ENCODE measurements around the gene JARID2.
"Not testable (repeated sequence)": the region's sequence is repeated elsewhere in the genome, so short reads cannot be mapped to it uniquely, and the experiment has no call there.

The JARID2 gene

GRCh38 chr6:15316754-15317153 is 70.9 kb downstream of the JARID2 start:
- no peak for DNase-seq

GRCh38 chr6:15317251-15317650 is 71.4 kb downstream of the JARID2 start:
- DNase-seq: no peak

GRCh38 chr6:15317934-15318902 is 72.3 kb downstream of the JARID2 start:
- DNase-seq: peak; percentile 92

GRCh38 chr6:15319677-15320076 is 73.8 kb downstream of the JARID2 start:
- no peak for DNase-seq

GRCh38 chr6:15320693-15321092 is 74.8 kb downstream of the JARID2 start:
- DNase-seq: no peak

- DNase-seq: no peak
These were observed 76.3 kb downstream of the JARID2 start for GRCh38 chr6:15322184-15322583.

- DNase-seq: peak; percentile 80
These were observed 77.1 kb downstream of the JARID2 start for GRCh38 chr6:15322781-15323536.

- not testable (repeated sequence) for DNase-seq
These were observed 77.7 kb downstream of the JARID2 start for GRCh38 chr6:15323611-15324010.

GRCh38 chr6:15324427-15324985 is 78.6 kb downstream of the JARID2 start:
- no peak for DNase-seq

GRCh38 chr6:15325540-15325955 is 79.7 kb downstream of the JARID2 start:
- no peak for DNase-seq

- no peak for DNase-seq
These were observed 80.3 kb downstream of the JARID2 start for GRCh38 chr6:15326067-15326614.

- no peak for DNase-seq
These were observed 81.4 kb downstream of the JARID2 start for GRCh38 chr6:15327271-15327670.

- no peak for DNase-seq
These were observed 83.4 kb downstream of the JARID2 start for GRCh38 chr6:15329197-15329671.

- no peak for DNase-seq
These were observed 84.5 kb downstream of the JARID2 start for GRCh38 chr6:15330174-15330944.

- no peak for DNase-seq
These were observed 85.3 kb downstream of the JARID2 start for GRCh38 chr6:15331143-15331542.

- no peak for DNase-seq
These were observed 85.9 kb downstream of the JARID2 start for GRCh38 chr6:15331629-15332251.

GRCh38 chr6:15332446-15332845 is 86.6 kb downstream of the JARID2 start:
- no peak for DNase-seq

GRCh38 chr6:15335385-15335784 is 89.5 kb downstream of the JARID2 start:
- no peak for DNase-seq

GRCh38 chr6:15335916-15336315 is 90.0 kb downstream of the JARID2 start:
- no peak for DNase-seq

- no peak for DNase-seq
These were observed 91.2 kb downstream of the JARID2 start for GRCh38 chr6:15336900-15337560.

GRCh38 chr6:15337582-15337981 is 91.7 kb downstream of the JARID2 start:
- no peak for DNase-seq

Measured in islet precursor cell (in vitro differentiated cells).